ENCODE results near the gene BBS1.

Gene BBS1

DNA sequence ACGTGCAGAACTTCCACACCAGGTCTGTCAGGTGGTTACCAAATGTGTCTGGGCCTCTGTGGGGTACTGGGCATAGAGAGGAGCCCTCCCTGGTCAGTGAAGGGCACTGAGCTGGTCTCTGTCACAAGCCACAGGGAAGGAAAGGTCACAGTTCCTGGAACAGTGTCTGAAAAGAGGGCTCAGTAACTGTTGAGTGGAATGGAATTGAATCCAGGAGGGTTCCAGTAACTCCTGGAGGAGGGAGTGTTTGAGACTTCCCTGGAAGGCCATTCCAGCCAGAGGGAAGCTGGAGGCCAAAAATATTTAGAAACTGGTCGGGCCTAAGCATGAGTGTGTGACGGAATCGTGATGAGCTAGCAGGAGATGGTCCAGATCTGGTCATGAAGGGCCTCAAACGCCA, 44.2 kb downstream of the BBS1 start:
- H3K36me3 ChIP-seq (ENCODE audit: control insufficient read depth in 2 of 2, insufficient read depth in 1 of 2, low read length in 2 of 2): no peaks in the 10 kb centered on the region
- ChIA-PET POLR2A (interaction anchor here (0.7 to 0.9 kb wide), 2 partner anchors 8 to 62 kb away, joined by 3 to 4 read pairs; partner anchors contain the start of genes ACTN3, RBM14 and ZDHHC24), CTCF (no interaction called here)
- no peak overlapping the region for H3K4me3 ChIP-seq (ENCODE audit: low read depth, low read length)
- H3K4me1 ChIP-seq (ENCODE audit: control insufficient read depth, insufficient read depth, low read length): no peaks in the 10 kb centered on the region
- no peaks in the 10 kb centered on the region for H3K9me3 ChIP-seq (ENCODE audit: control insufficient read depth, insufficient read depth, low read depth, low read length)
- TF ChIP-seq PRDM10 (tag by site-specific recombination; IDR thresholded peaks at IDR 0.05) (no peak), ZNF677 (tag by site-specific recombination; IDR thresholded peaks at IDR 0.05) (no peak), ZNF600 (tag by site-specific recombination; IDR thresholded peaks at IDR 0.05) (peak; percentile 53; the same call in 1 of the 2 replicates), ZNF391 (tag by site-specific recombination; IDR thresholded peaks at IDR 0.05; ENCODE audit: borderline replicate concordance, low read depth) (no peak), ZNF23 (tag by site-specific recombination; IDR thresholded peaks at IDR 0.05; ENCODE audit: borderline replicate concordance) (no peak)
- no peak overlapping the region for H3K27ac ChIP-seq (ENCODE audit: extremely low read depth, low read depth, low read length)

- ChIA-PET CTCF (no interaction called here), POLR2A (interaction anchor here (0.7 kb wide), 1 partner anchor 9 kb away, joined by 4 read pairs; the partner anchor contains the start of genes ACTN3 and ZDHHC24)
- Histone ChIP-seq H3K9me3 (ENCODE audit: control insufficient read depth, insufficient read depth, low read depth, low read length) (no peaks in the 10 kb centered on the region), H3K27ac (ENCODE audit: extremely low read depth, low read depth, low read length) (no peak overlapping the region), H3K36me3 (ENCODE audit: control insufficient read depth in 2 of 2, insufficient read depth in 1 of 2, low read length in 2 of 2) (no peaks in the 10 kb centered on the region), H3K4me3 (ENCODE audit: low read depth, low read length) (no peak overlapping the region), H3K4me1 (ENCODE audit: control insufficient read depth, insufficient read depth, low read length) (no peaks in the 10 kb centered on the region)
- TF ChIP-seq ZFP37 (tag by site-specific recombination; IDR thresholded peaks at IDR 0.05): no peak
- TF ChIP-seq ZNF221 (tag by site-specific recombination; IDR thresholded peaks at IDR 0.05; ENCODE audit: borderline replicate concordance): no peak
- TF ChIP-seq, protein P1, sequence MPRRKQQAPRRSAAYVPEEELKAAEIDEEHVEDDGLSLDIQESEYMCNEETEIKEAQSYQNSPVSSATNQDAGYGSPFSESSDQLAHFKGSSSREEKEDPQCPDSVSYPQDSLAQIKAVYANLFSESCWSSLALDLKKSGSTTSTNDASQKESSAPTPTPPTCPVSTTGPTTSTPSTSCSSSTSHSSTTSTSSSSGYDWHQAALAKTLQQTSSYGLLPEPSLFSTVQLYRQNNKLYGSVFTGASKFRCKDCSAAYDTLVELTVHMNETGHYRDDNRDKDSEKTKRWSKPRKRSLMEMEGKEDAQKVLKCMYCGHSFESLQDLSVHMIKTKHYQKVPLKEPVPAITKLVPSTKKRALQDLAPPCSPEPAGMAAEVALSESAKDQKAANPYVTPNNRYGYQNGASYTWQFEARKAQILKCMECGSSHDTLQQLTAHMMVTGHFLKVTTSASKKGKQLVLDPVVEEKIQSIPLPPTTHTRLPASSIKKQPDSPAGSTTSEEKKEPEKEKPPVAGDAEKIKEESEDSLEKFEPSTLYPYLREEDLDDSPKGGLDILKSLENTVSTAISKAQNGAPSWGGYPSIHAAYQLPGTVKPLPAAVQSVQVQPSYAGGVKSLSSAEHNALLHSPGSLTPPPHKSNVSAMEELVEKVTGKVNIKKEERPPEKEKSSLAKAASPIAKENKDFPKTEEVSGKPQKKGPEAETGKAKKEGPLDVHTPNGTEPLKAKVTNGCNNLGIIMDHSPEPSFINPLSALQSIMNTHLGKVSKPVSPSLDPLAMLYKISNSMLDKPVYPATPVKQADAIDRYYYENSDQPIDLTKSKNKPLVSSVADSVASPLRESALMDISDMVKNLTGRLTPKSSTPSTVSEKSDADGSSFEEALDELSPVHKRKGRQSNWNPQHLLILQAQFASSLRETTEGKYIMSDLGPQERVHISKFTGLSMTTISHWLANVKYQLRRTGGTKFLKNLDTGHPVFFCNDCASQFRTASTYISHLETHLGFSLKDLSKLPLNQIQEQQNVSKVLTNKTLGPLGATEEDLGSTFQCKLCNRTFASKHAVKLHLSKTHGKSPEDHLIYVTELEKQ (tag by site-specific recombination; IDR thresholded peaks at IDR 0.05; ENCODE audit: borderline replicate concordance): no peak
- no peak for TF ChIP-seq ZNF24 (tag by site-specific recombination; IDR thresholded peaks at IDR 0.05)
- TF ChIP-seq ZNF366 (tag by site-specific recombination; conservative IDR thresholded peaks at IDR 0.05): no peak
- no peak for TF ChIP-seq ZNF132 (tag by site-specific recombination; IDR thresholded peaks at IDR 0.05; ENCODE audit: borderline replicate concordance)
- no peak for TF ChIP-seq ATF2 (tag by site-specific recombination; IDR thresholded peaks at IDR 0.05; ENCODE audit: low read depth)
Measured at GRCh38 chr11:66555416-66555815, 45.0 kb downstream of the BBS1 start.

DNA sequence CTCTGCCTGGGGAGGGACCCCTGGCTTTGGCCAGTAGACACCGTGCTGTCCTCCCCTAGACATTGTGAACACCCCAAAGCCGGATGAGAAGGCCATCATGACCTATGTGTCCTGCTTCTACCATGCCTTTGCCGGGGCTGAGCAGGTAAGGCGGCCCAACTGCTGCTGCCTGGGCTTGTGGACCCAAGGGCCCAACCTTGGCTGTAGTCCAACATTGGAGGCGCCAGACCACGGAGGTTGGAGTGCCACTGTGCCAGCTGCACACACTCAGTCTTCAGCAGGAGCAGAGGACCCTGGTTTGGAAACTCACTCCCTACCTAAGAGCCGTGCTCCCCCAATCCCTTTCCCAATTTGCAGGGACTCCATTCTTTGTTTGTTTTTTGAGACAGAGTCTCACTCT, 45.7 kb downstream of the BBS1 start:
- POLR2A ChIA-PET: no interaction called here
- Histone ChIP-seq H3K27ac (ENCODE audit: extremely low read depth, low read depth, low read length) (no peak overlapping the region), H3K4me1 (ENCODE audit: control insufficient read depth, insufficient read depth, low read length) (no peaks in the 10 kb centered on the region), H3K9me3 (ENCODE audit: control insufficient read depth, insufficient read depth, low read depth, low read length) (no peaks in the 10 kb centered on the region), H3K4me3 (ENCODE audit: low read depth, low read length) (no peak overlapping the region), H3K36me3 (ENCODE audit: control insufficient read depth in 2 of 2, insufficient read depth in 1 of 2, low read length in 2 of 2) (no peaks in the 10 kb centered on the region)
- CTCF ChIA-PET: no interaction called here
- TF ChIP-seq ZNF530 (tag by site-specific recombination; IDR thresholded peaks at IDR 0.05; ENCODE audit: low read depth) (no peak), ZNF426 (tag by site-specific recombination; IDR thresholded peaks at IDR 0.05) (no peak), ZNF114 (tag by site-specific recombination; IDR thresholded peaks at IDR 0.05) (no peak)
- TF ChIP-seq, protein P2, sequence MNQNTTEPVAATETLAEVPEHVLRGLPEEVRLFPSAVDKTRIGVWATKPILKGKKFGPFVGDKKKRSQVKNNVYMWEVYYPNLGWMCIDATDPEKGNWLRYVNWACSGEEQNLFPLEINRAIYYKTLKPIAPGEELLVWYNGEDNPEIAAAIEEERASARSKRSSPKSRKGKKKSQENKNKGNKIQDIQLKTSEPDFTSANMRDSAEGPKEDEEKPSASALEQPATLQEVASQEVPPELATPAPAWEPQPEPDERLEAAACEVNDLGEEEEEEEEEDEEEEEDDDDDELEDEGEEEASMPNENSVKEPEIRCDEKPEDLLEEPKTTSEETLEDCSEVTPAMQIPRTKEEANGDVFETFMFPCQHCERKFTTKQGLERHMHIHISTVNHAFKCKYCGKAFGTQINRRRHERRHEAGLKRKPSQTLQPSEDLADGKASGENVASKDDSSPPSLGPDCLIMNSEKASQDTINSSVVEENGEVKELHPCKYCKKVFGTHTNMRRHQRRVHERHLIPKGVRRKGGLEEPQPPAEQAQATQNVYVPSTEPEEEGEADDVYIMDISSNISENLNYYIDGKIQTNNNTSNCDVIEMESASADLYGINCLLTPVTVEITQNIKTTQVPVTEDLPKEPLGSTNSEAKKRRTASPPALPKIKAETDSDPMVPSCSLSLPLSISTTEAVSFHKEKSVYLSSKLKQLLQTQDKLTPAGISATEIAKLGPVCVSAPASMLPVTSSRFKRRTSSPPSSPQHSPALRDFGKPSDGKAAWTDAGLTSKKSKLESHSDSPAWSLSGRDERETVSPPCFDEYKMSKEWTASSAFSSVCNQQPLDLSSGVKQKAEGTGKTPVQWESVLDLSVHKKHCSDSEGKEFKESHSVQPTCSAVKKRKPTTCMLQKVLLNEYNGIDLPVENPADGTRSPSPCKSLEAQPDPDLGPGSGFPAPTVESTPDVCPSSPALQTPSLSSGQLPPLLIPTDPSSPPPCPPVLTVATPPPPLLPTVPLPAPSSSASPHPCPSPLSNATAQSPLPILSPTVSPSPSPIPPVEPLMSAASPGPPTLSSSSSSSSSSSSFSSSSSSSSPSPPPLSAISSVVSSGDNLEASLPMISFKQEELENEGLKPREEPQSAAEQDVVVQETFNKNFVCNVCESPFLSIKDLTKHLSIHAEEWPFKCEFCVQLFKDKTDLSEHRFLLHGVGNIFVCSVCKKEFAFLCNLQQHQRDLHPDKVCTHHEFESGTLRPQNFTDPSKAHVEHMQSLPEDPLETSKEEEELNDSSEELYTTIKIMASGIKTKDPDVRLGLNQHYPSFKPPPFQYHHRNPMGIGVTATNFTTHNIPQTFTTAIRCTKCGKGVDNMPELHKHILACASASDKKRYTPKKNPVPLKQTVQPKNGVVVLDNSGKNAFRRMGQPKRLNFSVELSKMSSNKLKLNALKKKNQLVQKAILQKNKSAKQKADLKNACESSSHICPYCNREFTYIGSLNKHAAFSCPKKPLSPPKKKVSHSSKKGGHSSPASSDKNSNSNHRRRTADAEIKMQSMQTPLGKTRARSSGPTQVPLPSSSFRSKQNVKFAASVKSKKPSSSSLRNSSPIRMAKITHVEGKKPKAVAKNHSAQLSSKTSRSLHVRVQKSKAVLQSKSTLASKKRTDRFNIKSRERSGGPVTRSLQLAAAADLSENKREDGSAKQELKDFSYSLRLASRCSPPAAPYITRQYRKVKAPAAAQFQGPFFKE (tag by site-specific recombination; IDR thresholded peaks at IDR 0.05; ENCODE audit: borderline replicate concordance): no peak

Measured in HEK293 (cell line).